ENCODE results near the gene FAM193A.

The FAM193A gene

GRCh38 chr4:2667428-2667827 lies 131.0 kb downstream of the FAM193A start:
- Histone ChIP-seq H3K36me3 (ENCODE audit: low read length) (peaks cover 12% of the 10 kb centered on the region), H3K27ac (ENCODE audit: low read depth, low read length) (no peak overlapping the region), H4K20me1 (ENCODE audit: low read depth, low read length) (0 out of 2 replicates have a peak, but pooled peaks cover 5% of the 10 kb centered on the region), H2AFZ (ENCODE audit: low read depth, low read length, severe bottlenecking) (no peak overlapping the region), H3K9me2 (replicated peaks; ENCODE audit: insufficient read depth, low read length) (no peaks in the 10 kb centered on the region), H3K4me3 (ENCODE audit: insufficient read depth, low read length, poor library complexity, severe bottlenecking) (no peak overlapping the region), H3F3A (ENCODE audit: insufficient read depth) (peaks cover 8% of the 10 kb centered on the region; the same call in 1 of the 2 replicates), H3K9ac (ENCODE audit: low read length) (no peak overlapping the region), H3K9me3 (ENCODE audit: insufficient read depth, low read length) (no peaks in the 10 kb centered on the region), H3K4me2 (ENCODE audit: low read depth, low read length, poor library complexity, severe bottlenecking) (no peak overlapping the region), H3K79me2 (ENCODE audit: insufficient read depth, low read length) (0 out of 2 replicates have a peak, but pooled peaks cover 4% of the 10 kb centered on the region), H3K27me3 (ENCODE audit: low read length) (no peaks in the 10 kb centered on the region)
- TF ChIP-seq CTCF (IDR thresholded peaks at IDR 0.05; ENCODE audit: insufficient read depth, low read length, poor library complexity, severe bottlenecking) (no peak), EZH2phosphoT487 (conservative IDR thresholded peaks at IDR 0.05; ENCODE audit: low read length) (no peak)

- TF ChIP-seq CTCF (IDR thresholded peaks at IDR 0.05; ENCODE audit: insufficient read depth, low read length, poor library complexity, severe bottlenecking) = no peak
- TF ChIP-seq EZH2phosphoT487 (conservative IDR thresholded peaks at IDR 0.05; ENCODE audit: low read length) = no peak
- no peak overlapping the region for H3K4me3 ChIP-seq (ENCODE audit: insufficient read depth, low read length, poor library complexity, severe bottlenecking)
- no peak overlapping the region for H3K27ac ChIP-seq (ENCODE audit: low read depth, low read length)
- H2AFZ ChIP-seq (ENCODE audit: low read depth, low read length, severe bottlenecking) = no peak overlapping the region
- H3K9ac ChIP-seq (ENCODE audit: low read length) = no peak overlapping the region
- peaks cover 11% of the 10 kb centered on the region; the same call in 1 of the 2 replicates for H3F3A ChIP-seq (ENCODE audit: insufficient read depth)
- no peaks in the 10 kb centered on the region for H4K20me1 ChIP-seq (ENCODE audit: low read depth, low read length)
- no peaks in the 10 kb centered on the region for H3K9me3 ChIP-seq (ENCODE audit: insufficient read depth, low read length)
- no peaks in the 10 kb centered on the region for H3K79me2 ChIP-seq (ENCODE audit: insufficient read depth, low read length)
- no peaks in the 10 kb centered on the region for H3K9me2 ChIP-seq (replicated peaks; ENCODE audit: insufficient read depth, low read length)
- no peak overlapping the region for H3K4me2 ChIP-seq (ENCODE audit: low read depth, low read length, poor library complexity, severe bottlenecking)
- peaks cover 25% of the 10 kb centered on the region for H3K36me3 ChIP-seq (ENCODE audit: low read length)
- H3K27me3 ChIP-seq (ENCODE audit: low read length) = no peaks in the 10 kb centered on the region
Measured at GRCh38 chr4:2671267-2671895, 134.9 kb downstream of the FAM193A start.

GRCh38 chr4:2672082-2672481 lies 135.6 kb downstream of the FAM193A start:
- TF ChIP-seq CTCF (IDR thresholded peaks at IDR 0.05; ENCODE audit: insufficient read depth, low read length, poor library complexity, severe bottlenecking) (no peak), EZH2phosphoT487 (conservative IDR thresholded peaks at IDR 0.05; ENCODE audit: low read length) (no peak)
- H3K4me2 ChIP-seq (ENCODE audit: low read depth, low read length, poor library complexity, severe bottlenecking) = no peak overlapping the region
- H3K27ac ChIP-seq (ENCODE audit: low read depth, low read length) = 0 out of 2 replicates have a peak overlapping the region, but pooled peaks have one; percentile 41
- H3K9ac ChIP-seq (ENCODE audit: low read length) = no peak overlapping the region
- no peaks in the 10 kb centered on the region for H3K27me3 ChIP-seq (ENCODE audit: low read length)
- H3K9me3 ChIP-seq (ENCODE audit: insufficient read depth, low read length) = no peaks in the 10 kb centered on the region
- no peak overlapping the region for H3K4me3 ChIP-seq (ENCODE audit: insufficient read depth, low read length, poor library complexity, severe bottlenecking)
- peaks cover 28% of the 10 kb centered on the region for H3K36me3 ChIP-seq (ENCODE audit: low read length)
- H4K20me1 ChIP-seq (ENCODE audit: low read depth, low read length) = no peaks in the 10 kb centered on the region
- no peak overlapping the region for H2AFZ ChIP-seq (ENCODE audit: low read depth, low read length, severe bottlenecking)
- H3K9me2 ChIP-seq (replicated peaks; ENCODE audit: insufficient read depth, low read length) = no peaks in the 10 kb centered on the region
- H3F3A ChIP-seq (ENCODE audit: insufficient read depth) = peaks cover 11% of the 10 kb centered on the region; the same call in 1 of the 2 replicates
- no peaks in the 10 kb centered on the region for H3K79me2 ChIP-seq (ENCODE audit: insufficient read depth, low read length)

Data from SU-DHL-6 (cell line).